OCI-LY1 (cell line): ENCODE measurements around the gene RGP1.

Experiments
- H2AFZ ChIP-seq: fragments of 200-600 bp; sonication (generic), shearing (Covaris generic); 2 replicates; pipeline ENCODE4 v1.6.0; 2014; ENCODE audit warnings: antibody characterized with exemption, mild to moderate bottlenecking, low read length
- H3F3A ChIP-seq: fragments of 200-600 bp; sonication (generic), shearing (Covaris generic); 2 replicates; pipeline ENCODE4 v1.6.0; 2014; ENCODE audit warnings: mild to moderate bottlenecking, antibody characterized with exemption, low read length, moderate library complexity; ENCODE audit not compliant: insufficient read depth
- H3K27ac ChIP-seq: fragments of 200-600 bp; sonication (generic); 2 replicates; pipeline ENCODE4 v1.5.1; 2014; ENCODE audit warnings: low read length, mixed run types, mild to moderate bottlenecking, low read depth; ENCODE audit not compliant: poor library complexity, severe bottlenecking
- H3K27me3 ChIP-seq: fragments of 200-600 bp; sonication (generic); 2 replicates; pipeline ENCODE4 v1.6.0; 2014; ENCODE audit warnings: antibody characterized with exemption, mild to moderate bottlenecking, low read length, moderate library complexity; ENCODE audit not compliant: insufficient read depth
- H3K36me3 ChIP-seq: fragments of 200-600 bp; sonication (generic); 2 replicates; pipeline ENCODE4 v1.6.1; 2014; ENCODE audit warnings: mild to moderate bottlenecking, antibody characterized with exemption, low read length, moderate library complexity, mixed read lengths; ENCODE audit not compliant: insufficient read depth
- H3K4me1 ChIP-seq: fragments of 200-600 bp; sonication (generic); 2 replicates; pipeline ENCODE4 v1.5.1; 2014; ENCODE audit warnings: mild to moderate bottlenecking, low read length, moderate library complexity; ENCODE audit not compliant: insufficient read depth, severe bottlenecking
- H3K4me2 ChIP-seq: fragments of 200-600 bp; sonication (generic), shearing (Covaris generic); 2 replicates; pipeline ENCODE4 v1.6.1; 2014; ENCODE audit warnings: low read length
- H3K4me3 ChIP-seq: fragments of 200-600 bp; sonication (generic); 2 replicates; pipeline ENCODE4 v1.5.1; 2014; ENCODE audit warnings: low read length, low read depth, mild to moderate bottlenecking, mixed read lengths; ENCODE audit not compliant: poor library complexity, severe bottlenecking
- H3K79me2 ChIP-seq: fragments of 200-600 bp; shearing (Covaris generic); 2 replicates; pipeline ENCODE4 v1.6.1; 2016; ENCODE audit warnings: mixed run types, low read length, mixed read lengths; ENCODE audit not compliant: insufficient read depth
- H3K9ac ChIP-seq: fragments of 200-600 bp; sonication (generic), shearing (Covaris generic); 2 replicates; pipeline ENCODE4 v1.6.1; 2014; ENCODE audit warnings: mild to moderate bottlenecking, low read length, mixed read lengths
- H3K9me2 ChIP-seq: fragments of 200-600 bp; sonication (generic), shearing (Covaris generic); 2 replicates; pipeline ENCODE4 v1.6.1; 2014; ENCODE audit warnings: low read depth, mild to moderate bottlenecking, low read length, mixed read lengths
- H3K9me3 ChIP-seq: fragments of 200-600 bp; shearing (Covaris generic); 2 replicates; pipeline ENCODE4 v1.6.1; 2014; ENCODE audit warnings: low read length, mixed read lengths
- H4K20me1 ChIP-seq: fragments of 200-600 bp; sonication (generic), shearing (Covaris generic); 2 replicates; pipeline ENCODE4 v1.6.0; 2016; ENCODE audit warnings: mild to moderate bottlenecking, low read length; ENCODE audit not compliant: insufficient read depth
- EZH2 ChIP-seq: fragments of 200-600 bp; sonication (generic), shearing (Covaris generic); IDR thresholded peaks from 2 replicates; pipeline ENCODE4 v1.8.0; 2017; ENCODE audit warnings: borderline replicate concordance, mixed run types, mild to moderate bottlenecking, antibody characterized with exemption, low read length, moderate library complexity, mixed read lengths
- TF ChIP-seq, protein P1 (sequence below): fragments of 200-600 bp; sonication (generic), shearing (Covaris generic); IDR thresholded peaks from 2 replicates; pipeline ENCODE4 v1.5.1; 2017; ENCODE audit warnings: mild to moderate bottlenecking, antibody characterized with exemption, low read length, moderate library complexity, mixed read lengths

The RGP1 gene

DNA sequence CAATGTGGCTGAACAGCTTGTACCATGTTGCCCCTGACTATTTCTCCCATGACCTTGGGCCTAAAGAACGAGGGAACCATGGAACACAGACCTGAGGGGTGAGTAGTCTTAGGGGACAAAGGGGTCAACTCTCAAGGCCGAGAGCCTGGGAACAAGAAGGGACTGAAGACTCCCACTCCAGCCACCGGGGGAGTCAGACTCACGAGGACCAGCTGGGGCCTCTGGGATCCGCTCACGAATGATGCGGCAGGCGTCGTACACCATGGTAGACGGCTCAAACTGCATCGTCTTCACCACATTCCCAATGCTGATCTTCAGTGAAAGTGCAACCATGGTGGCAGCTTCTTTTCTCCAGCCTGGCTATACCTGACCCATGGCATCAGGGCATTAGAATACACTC is 23.7 kb upstream of the RGP1 start:
- Histone ChIP-seq H3K9me3 (no peaks in the 10 kb centered on the region), H3K79me2 (peaks cover 18% of the 10 kb centered on the region), H3K4me2 (no peak overlapping the region), H3K27me3 (no peaks in the 10 kb centered on the region), H4K20me1 (no peaks in the 10 kb centered on the region), H3K27ac (no peak overlapping the region), H2AFZ (no peak overlapping the region), H3K9me2 (no peaks in the 10 kb centered on the region), H3K9ac (no peak overlapping the region), H3K4me1 (peaks cover 34% of the 10 kb centered on the region), H3K36me3 (peaks cover 49% of the 10 kb centered on the region), H3K4me3 (no peak overlapping the region), H3F3A (no peaks in the 10 kb centered on the region)
- TF ChIP-seq, protein P1, sequence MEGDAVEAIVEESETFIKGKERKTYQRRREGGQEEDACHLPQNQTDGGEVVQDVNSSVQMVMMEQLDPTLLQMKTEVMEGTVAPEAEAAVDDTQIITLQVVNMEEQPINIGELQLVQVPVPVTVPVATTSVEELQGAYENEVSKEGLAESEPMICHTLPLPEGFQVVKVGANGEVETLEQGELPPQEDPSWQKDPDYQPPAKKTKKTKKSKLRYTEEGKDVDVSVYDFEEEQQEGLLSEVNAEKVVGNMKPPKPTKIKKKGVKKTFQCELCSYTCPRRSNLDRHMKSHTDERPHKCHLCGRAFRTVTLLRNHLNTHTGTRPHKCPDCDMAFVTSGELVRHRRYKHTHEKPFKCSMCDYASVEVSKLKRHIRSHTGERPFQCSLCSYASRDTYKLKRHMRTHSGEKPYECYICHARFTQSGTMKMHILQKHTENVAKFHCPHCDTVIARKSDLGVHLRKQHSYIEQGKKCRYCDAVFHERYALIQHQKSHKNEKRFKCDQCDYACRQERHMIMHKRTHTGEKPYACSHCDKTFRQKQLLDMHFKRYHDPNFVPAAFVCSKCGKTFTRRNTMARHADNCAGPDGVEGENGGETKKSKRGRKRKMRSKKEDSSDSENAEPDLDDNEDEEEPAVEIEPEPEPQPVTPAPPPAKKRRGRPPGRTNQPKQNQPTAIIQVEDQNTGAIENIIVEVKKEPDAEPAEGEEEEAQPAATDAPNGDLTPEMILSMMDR = no peak
- no peak for TF ChIP-seq EZH2

GRCh38 chr9:35726931-35727330 is 22.2 kb upstream of the RGP1 start:
- H3F3A ChIP-seq = no peaks in the 10 kb centered on the region
- peaks cover 28% of the 10 kb centered on the region for H3K79me2 ChIP-seq
- no peaks in the 10 kb centered on the region for H4K20me1 ChIP-seq
- no peak for TF ChIP-seq EZH2
- TF ChIP-seq, protein P1 = peak; percentile 59
- peaks cover 34% of the 10 kb centered on the region for H3K36me3 ChIP-seq
- H3K27ac ChIP-seq = peak overlapping the region; percentile 67
- H3K4me3 ChIP-seq = no peak overlapping the region
- H3K4me2 ChIP-seq = no peak overlapping the region
- H2AFZ ChIP-seq = no peak overlapping the region
- no peaks in the 10 kb centered on the region for H3K9me2 ChIP-seq
- H3K9me3 ChIP-seq = no peaks in the 10 kb centered on the region
- H3K9ac ChIP-seq = no peak overlapping the region
- peaks cover 45% of the 10 kb centered on the region for H3K4me1 ChIP-seq
- H3K27me3 ChIP-seq = no peaks in the 10 kb centered on the region

- peaks cover 28% of the 10 kb centered on the region for H3K79me2 ChIP-seq
- no peaks in the 10 kb centered on the region for H3K27me3 ChIP-seq
- TF ChIP-seq, protein P1 = no peak
- no peak for TF ChIP-seq EZH2
- peak overlapping the region; percentile 96 for H3K4me3 ChIP-seq
- H2AFZ ChIP-seq = no peak overlapping the region
- H3K36me3 ChIP-seq = peaks cover 27% of the 10 kb centered on the region
- H3K9me2 ChIP-seq = no peaks in the 10 kb centered on the region
- H3K9ac ChIP-seq = peak overlapping the region; percentile 27; the same call in 1 of the 2 replicates
- peak overlapping the region; percentile 67 for H3K27ac ChIP-seq
- H3K4me1 ChIP-seq = peaks cover 45% of the 10 kb centered on the region
- no peaks in the 10 kb centered on the region for H4K20me1 ChIP-seq
- peak overlapping the region; percentile 94 for H3K4me2 ChIP-seq
- no peaks in the 10 kb centered on the region for H3K9me3 ChIP-seq
- H3F3A ChIP-seq = no peaks in the 10 kb centered on the region
Measured at GRCh38 chr9:35727676-35728040, 21.4 kb upstream of the RGP1 start.
